KOPT-K1 (cell line): ENCODE data around the gene ANO7.

Source experiments
- H3K27ac ChIP-seq: fragments of 200-600 bp; sonication (generic); 2 replicates; pipeline ENCODE4 v1.5.1; 2016; ENCODE audit warnings: antibody characterized with exemption, mild to moderate bottlenecking, low read depth, low read length; ENCODE audit not compliant: poor library complexity, severe bottlenecking
- H3K36me3 ChIP-seq: fragments of 200-600 bp; sonication (generic); 2 replicates; pipeline ENCODE4 v1.5.1; 2017; ENCODE audit warnings: antibody characterized with exemption, mild to moderate bottlenecking, low read length, moderate library complexity; ENCODE audit not compliant: insufficient read depth
- H3K9me3 ChIP-seq: fragments of 200-600 bp; sonication (generic); 2 replicates; pipeline ENCODE4 v1.5.1; 2017; ENCODE audit warnings: antibody characterized with exemption, low read length, mild to moderate bottlenecking; ENCODE audit not compliant: insufficient read depth, poor library complexity, severe bottlenecking

Gene ANO7

GRCh38 chr2:241265506-241265905, 77.0 kb downstream of the ANO7 start:
- Histone ChIP-seq H3K27ac (no peak overlapping the region), H3K9me3 (no peaks in the 10 kb centered on the region), H3K36me3 (peaks cover 70% of the 10 kb centered on the region)

- H3K9me3 ChIP-seq: no peaks in the 10 kb centered on the region
- peaks cover 51% of the 10 kb centered on the region for H3K36me3 ChIP-seq
- no peak overlapping the region for H3K27ac ChIP-seq
Measured at GRCh38 chr2:241267249-241268067, 79.0 kb downstream of the ANO7 start.

- peaks cover 42% of the 10 kb centered on the region for H3K36me3 ChIP-seq
- H3K27ac ChIP-seq: no peak overlapping the region
- H3K9me3 ChIP-seq: no peaks in the 10 kb centered on the region
Measured at GRCh38 chr2:241268306-241268705, 79.8 kb downstream of the ANO7 start.

- Histone ChIP-seq H3K27ac (no peak overlapping the region), H3K36me3 (peaks cover 42% of the 10 kb centered on the region), H3K9me3 (no peaks in the 10 kb centered on the region)
Measured at GRCh38 chr2:241268716-241269445, 80.4 kb downstream of the ANO7 start.

GRCh38 chr2:241269707-241270520, 81.4 kb downstream of the ANO7 start:
- Histone ChIP-seq H3K9me3 (no peaks in the 10 kb centered on the region), H3K36me3 (peaks cover 37% of the 10 kb centered on the region), H3K27ac (no peak overlapping the region)

- Histone ChIP-seq H3K9me3 (peaks cover 4% of the 10 kb centered on the region), H3K27ac (no peak overlapping the region), H3K36me3 (peaks cover 32% of the 10 kb centered on the region)
Measured at GRCh38 chr2:241270531-241270930, 82.1 kb downstream of the ANO7 start.

DNA sequence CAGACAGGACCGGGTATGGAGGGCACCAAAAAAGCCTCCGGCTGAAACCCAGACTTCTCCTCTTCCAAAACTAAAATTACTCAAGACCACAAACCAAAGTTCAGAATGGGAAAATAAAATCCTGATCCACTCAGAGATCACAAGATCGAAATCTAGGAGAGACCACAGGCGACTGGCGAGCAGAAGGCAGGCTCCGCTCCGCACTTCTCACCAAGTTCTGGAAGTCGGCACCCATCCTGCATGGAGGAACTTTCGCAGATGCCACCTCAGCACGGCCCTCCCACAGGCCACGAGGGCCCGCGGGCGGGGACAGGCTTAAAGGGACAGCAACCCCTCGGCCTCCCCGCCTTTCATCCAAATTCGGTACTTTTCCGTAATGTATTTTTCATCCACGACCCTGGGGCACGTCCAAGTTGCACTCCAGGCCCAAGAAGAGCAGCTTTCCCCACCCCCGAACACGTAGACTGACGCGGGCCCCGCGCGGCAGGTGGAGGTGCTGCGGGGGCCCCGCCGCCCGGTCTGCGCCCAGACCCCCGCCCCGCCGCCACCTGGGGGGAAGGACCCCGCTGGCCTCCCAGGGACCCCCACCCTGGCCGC, 83.3 kb downstream of the ANO7 start:
- no peak overlapping the region for H3K27ac ChIP-seq
- H3K36me3 ChIP-seq: peaks cover 20% of the 10 kb centered on the region
- H3K9me3 ChIP-seq: peaks cover 14% of the 10 kb centered on the region

DNA sequence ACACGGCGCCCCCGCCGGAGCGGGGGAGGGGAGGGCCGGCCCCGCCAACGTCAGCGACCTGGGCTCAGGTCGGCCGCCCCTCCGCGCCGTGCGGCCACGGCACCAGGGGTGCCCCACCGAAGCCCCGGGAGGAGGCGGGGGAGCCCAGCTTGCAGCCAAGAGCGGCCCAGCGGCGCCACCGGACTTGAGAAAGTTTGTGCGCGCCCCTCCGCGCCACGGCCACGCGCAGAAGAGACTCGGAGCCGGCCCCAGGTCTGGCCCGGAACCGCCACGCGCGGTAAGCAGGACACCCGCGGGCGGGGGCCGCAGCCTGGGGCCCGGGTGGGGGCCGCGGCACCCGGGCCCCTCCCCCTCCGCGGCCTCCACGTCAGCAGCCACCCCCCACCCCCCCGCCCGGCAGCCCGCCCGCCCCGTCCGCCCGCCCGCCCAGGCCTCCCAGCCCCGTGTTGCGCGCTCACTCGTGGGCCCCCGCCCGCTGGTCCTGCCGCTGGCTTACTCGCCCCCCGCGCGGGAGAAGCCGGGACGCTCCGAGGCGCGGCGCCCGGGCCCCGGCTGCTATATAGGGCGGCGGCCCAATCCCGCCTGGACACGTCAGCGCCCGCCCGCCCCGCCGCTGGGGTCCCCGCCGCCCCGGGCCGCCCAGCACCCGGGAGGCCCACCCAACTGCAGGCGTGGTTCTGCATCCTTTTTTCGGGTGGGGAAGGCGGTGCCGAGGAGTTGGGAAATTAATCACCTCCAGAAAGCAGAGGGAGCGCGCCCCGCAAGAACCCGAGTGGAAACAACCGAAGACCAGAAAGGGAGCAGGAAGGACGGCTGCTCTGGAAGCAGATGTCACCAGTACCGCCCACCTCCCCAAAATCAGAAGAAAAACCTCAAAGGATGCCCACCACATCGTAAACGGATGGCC, 84.1 kb downstream of the ANO7 start:
- Histone ChIP-seq H3K27ac (no peak overlapping the region), H3K36me3 (peaks cover 13% of the 10 kb centered on the region), H3K9me3 (peaks cover 14% of the 10 kb centered on the region)

DNA sequence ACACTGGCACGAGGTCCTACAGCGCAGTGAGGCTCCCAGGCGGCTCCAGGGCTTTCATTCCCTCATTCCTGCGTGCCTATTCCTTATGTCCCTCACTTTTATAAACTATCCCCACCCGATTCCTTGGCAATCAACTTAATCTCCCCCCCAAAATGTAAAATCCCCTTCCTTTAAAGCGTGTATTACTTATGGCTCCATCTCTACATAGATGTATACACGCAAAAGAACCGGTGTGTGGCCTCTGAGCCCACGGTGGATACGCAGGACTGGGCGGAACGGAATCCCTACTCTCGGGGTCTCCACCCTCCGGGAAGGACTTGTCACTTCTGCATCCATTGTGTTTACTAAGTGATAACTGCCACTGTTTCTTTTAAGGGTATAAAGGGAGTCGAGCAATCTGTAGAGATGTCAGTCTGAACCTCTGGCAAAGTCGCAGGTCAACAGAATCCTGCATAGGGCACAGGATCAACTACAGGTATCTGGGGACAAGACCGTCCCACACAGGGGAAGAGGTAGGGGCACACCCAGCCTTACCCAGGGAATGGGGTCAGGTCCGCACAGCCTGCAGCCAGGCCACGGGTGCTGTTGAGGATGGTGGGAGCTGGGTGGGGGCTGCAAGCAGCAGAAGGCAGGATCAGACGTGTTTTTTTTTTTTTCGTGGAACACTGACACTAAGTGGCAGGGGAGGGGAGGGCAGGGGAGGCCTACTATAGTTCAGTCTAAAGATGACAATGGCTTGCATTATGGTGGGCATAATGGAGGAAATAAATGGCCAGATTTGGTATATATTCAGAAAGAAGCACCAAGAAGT, 84.9 kb downstream of the ANO7 start:
- peaks cover 14% of the 10 kb centered on the region for H3K9me3 ChIP-seq
- peaks cover 9% of the 10 kb centered on the region; the same call in 1 of the 2 replicates for H3K36me3 ChIP-seq
- H3K27ac ChIP-seq: no peak overlapping the region

DNA sequence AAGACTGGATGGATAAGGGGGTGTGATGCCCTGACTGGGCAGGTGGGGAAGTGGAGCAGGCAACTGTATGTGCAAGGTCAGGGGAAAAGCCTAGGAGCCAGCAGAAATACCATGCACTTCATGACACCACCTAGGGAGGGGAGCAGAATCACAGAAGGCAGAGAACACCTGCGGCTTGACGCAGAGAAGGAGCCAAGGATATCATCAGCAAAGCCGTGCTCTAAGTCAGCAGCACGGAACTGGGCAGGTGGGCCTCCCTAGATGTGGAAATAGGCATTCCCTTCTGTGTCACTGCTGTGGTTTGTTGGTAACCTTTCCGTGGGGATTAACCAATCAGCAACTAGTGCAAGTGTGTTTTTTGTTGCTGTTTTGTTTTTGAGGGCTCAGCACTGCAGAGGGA, 85.7 kb downstream of the ANO7 start:
- Histone ChIP-seq H3K9me3 (peaks cover 14% of the 10 kb centered on the region), H3K36me3 (peaks cover 9% of the 10 kb centered on the region; the same call in 1 of the 2 replicates), H3K27ac (no peak overlapping the region)
